Measurements from ENCODE around the gene NAA20. TPM values are rescaled to one million over a fixed set of nuclear protein-coding genes. Genes with fewer than 3 reads are reported as not detected.

Gene NAA20
- polyA plus RNA-seq, 1 donor (not counting 4 experiments of a cell fraction or from before 2014, with no cell fraction given): 204 TPM

DNA sequence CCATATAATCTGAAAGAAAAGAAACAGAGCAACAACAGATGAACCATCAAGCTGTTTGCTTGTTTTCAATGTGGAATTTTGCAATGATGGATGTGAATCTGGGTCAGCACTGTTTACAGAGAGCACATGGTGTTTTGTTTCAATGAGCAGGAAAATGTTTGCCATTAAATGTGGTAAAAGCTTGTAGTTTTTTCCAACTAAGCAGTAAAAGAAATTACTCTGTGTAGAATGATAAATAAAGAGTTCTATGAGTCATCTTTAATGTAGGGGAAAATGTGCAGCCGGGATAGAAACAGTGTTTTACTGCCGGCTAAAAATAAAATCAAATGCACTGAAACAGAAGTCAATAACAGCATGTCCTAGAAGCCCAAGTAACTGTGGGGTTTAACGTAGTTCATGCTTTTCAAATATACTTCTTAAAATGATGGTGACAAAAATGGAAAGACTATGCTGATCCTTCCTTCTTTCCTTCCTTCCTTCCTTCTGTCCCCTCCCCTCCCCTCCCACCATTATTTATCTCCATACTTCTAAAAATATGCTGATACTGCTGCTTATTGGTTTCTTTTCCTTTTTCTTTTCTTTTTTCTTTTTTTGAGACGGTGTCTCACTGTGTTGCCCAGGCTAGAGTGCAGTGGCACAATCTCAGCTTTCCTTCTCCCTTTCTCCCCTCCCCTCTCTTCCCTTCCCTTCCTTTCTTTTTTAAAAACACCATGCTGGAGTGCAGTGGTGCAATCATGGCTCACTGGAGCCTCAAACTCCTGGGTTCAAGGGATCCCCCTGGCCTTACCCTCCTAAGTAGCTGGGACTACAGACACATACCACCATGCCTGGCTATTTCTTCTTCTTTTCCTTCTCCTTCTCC is 6.3 kb upstream of the NAA20 start:
- Histone ChIP-seq H3K27ac (ENCODE audit: control insufficient read depth, insufficient read depth, low read length) (no peak overlapping the region), H3K9me3 (ENCODE audit: control insufficient read depth, low read depth, low read length) (no peaks in the 10 kb centered on the region), H3K79me2 (ENCODE audit: control insufficient read depth, insufficient read depth, low read length) (no peaks in the 10 kb centered on the region), H3K4me3 (ENCODE audit: control insufficient read depth in 2 of 3, extremely low read depth in 1 of 3, insufficient read depth in 2 of 3, low read depth in 1 of 3, low read length in 3 of 3) (no peak overlapping the region), H2AFZ (ENCODE audit: control insufficient read depth, low read length) (no peak overlapping the region), H3K9ac (ENCODE audit: control insufficient read depth, extremely low read depth, insufficient read depth, low read length) (no peak overlapping the region), H3K36me3 (ENCODE audit: control insufficient read depth in 2 of 2, extremely low read depth in 1 of 2, insufficient read depth in 2 of 2, low read length in 2 of 2) (no peaks in the 10 kb centered on the region), H3K9me1 (ENCODE audit: control insufficient read depth, extremely low read depth, insufficient read depth, low read length) (no peaks in the 10 kb centered on the region), H3K4me1 (ENCODE audit: control insufficient read depth, extremely low read depth, insufficient read depth, low read length) (no peaks in the 10 kb centered on the region), H4K20me1 (ENCODE audit: control insufficient read depth, extremely low read depth, insufficient read depth, low read length) (no peaks in the 10 kb centered on the region), H3K27me3 (ENCODE audit: control insufficient read depth, extremely low read depth, insufficient read depth, low read length) (no peaks in the 10 kb centered on the region), H3K4me2 (ENCODE audit: control insufficient read depth, extremely low read depth, insufficient read depth, low read depth, low read length) (no peak overlapping the region)
- FAIRE-seq: no peak
- TF ChIP-seq, protein P1, sequence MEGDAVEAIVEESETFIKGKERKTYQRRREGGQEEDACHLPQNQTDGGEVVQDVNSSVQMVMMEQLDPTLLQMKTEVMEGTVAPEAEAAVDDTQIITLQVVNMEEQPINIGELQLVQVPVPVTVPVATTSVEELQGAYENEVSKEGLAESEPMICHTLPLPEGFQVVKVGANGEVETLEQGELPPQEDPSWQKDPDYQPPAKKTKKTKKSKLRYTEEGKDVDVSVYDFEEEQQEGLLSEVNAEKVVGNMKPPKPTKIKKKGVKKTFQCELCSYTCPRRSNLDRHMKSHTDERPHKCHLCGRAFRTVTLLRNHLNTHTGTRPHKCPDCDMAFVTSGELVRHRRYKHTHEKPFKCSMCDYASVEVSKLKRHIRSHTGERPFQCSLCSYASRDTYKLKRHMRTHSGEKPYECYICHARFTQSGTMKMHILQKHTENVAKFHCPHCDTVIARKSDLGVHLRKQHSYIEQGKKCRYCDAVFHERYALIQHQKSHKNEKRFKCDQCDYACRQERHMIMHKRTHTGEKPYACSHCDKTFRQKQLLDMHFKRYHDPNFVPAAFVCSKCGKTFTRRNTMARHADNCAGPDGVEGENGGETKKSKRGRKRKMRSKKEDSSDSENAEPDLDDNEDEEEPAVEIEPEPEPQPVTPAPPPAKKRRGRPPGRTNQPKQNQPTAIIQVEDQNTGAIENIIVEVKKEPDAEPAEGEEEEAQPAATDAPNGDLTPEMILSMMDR (optimal IDR thresholded peaks at IDR 0.05 in 1 of 3, IDR thresholded peaks at IDR 0.05 in 1 of 3, conservative IDR thresholded peaks at IDR 0.05 in 1 of 3; ENCODE audit: extremely low read depth in 1 of 3, insufficient read depth in 2 of 3, low read length in 3 of 3): no peak
- no peak for TF ChIP-seq EZH2 (IDR thresholded peaks at IDR 0.05; ENCODE audit: low read length)
- dilution Hi-C loops (cut with MboI; ENCODE audit: extremely low pct_ligation_motif_present, low sequenced_read_pairs): no loop called here
- no peak for DNase-seq (ENCODE audit: low read depth, low spot score)

GRCh38 chr20:20012541-20012940 is 4.6 kb upstream of the NAA20 start:
- H3K9ac ChIP-seq (ENCODE audit: control insufficient read depth, extremely low read depth, insufficient read depth, low read length): no peak overlapping the region
- no peak for FAIRE-seq

More at GRCh38 chr20:20012541-20012940, 4.6 kb upstream of the NAA20 start:
- H4K20me1 ChIP-seq (ENCODE audit: control insufficient read depth, extremely low read depth, insufficient read depth, low read length): no peaks in the 10 kb centered on the region
- no peak for TF ChIP-seq EZH2 (IDR thresholded peaks at IDR 0.05; ENCODE audit: low read length)
- TF ChIP-seq, protein P1 (optimal IDR thresholded peaks at IDR 0.05 in 1 of 3, IDR thresholded peaks at IDR 0.05 in 1 of 3, conservative IDR thresholded peaks at IDR 0.05 in 1 of 3; ENCODE audit: extremely low read depth in 1 of 3, insufficient read depth in 2 of 3, low read length in 3 of 3): no peak
- H2AFZ ChIP-seq (ENCODE audit: control insufficient read depth, low read length): no peak overlapping the region
- H3K9me1 ChIP-seq (ENCODE audit: control insufficient read depth, extremely low read depth, insufficient read depth, low read length): no peaks in the 10 kb centered on the region
- DNase-seq (ENCODE audit: low read depth, low spot score): no peak
- no peak overlapping the region for H3K27ac ChIP-seq (ENCODE audit: control insufficient read depth, insufficient read depth, low read length)
- H3K9me3 ChIP-seq (ENCODE audit: control insufficient read depth, low read depth, low read length): no peaks in the 10 kb centered on the region
- peaks cover 4% of the 10 kb centered on the region for H3K79me2 ChIP-seq (ENCODE audit: control insufficient read depth, insufficient read depth, low read length)
- H3K4me3 ChIP-seq (ENCODE audit: control insufficient read depth in 2 of 3, extremely low read depth in 1 of 3, insufficient read depth in 2 of 3, low read depth in 1 of 3, low read length in 3 of 3): no peak overlapping the region
- no peaks in the 10 kb centered on the region for H3K36me3 ChIP-seq (ENCODE audit: control insufficient read depth in 2 of 2, extremely low read depth in 1 of 2, insufficient read depth in 2 of 2, low read length in 2 of 2)
- H3K27me3 ChIP-seq (ENCODE audit: control insufficient read depth, extremely low read depth, insufficient read depth, low read length): no peaks in the 10 kb centered on the region
- no peak overlapping the region for H3K4me2 ChIP-seq (ENCODE audit: control insufficient read depth, extremely low read depth, insufficient read depth, low read depth, low read length)
- dilution Hi-C loops (cut with MboI; ENCODE audit: extremely low pct_ligation_motif_present, low sequenced_read_pairs): no loop called here
- no peaks in the 10 kb centered on the region for H3K4me1 ChIP-seq (ENCODE audit: control insufficient read depth, extremely low read depth, insufficient read depth, low read length)
